ENCODE results near the gene KRTAP12-2.

The KRTAP12-2 gene

DNA sequence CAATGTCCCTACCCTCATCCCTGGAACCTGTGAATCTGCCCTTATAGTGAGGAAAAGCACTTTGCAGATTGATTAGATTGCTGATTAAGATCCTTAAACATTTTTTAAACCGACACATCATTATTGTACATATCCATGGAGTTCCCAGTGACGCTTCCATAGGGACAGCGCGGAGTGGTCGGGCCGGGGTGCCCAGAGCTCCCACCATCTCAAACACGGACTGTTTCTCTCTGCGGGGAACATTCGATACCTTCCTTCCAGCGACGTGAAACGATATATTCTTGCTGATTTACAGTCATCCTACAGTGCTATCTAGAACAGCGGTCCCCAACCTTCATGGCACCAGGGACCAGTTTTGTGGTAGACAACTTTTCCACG lies 34.3 kb upstream of the KRTAP12-2 start:
- Histone ChIP-seq H2AFZ (ENCODE audit: low read depth, low read length, severe bottlenecking) (no peak overlapping the region), H3F3A (ENCODE audit: insufficient read depth) (no peaks in the 10 kb centered on the region), H3K36me3 (ENCODE audit: low read length) (no peaks in the 10 kb centered on the region), H3K27me3 (ENCODE audit: low read length) (no peaks in the 10 kb centered on the region), H3K9me2 (replicated peaks; ENCODE audit: insufficient read depth, low read length) (no peaks in the 10 kb centered on the region), H3K4me2 (ENCODE audit: low read depth, low read length, poor library complexity, severe bottlenecking) (no peak overlapping the region), H3K27ac (ENCODE audit: low read depth, low read length) (no peak overlapping the region), H3K4me3 (ENCODE audit: insufficient read depth, low read length, poor library complexity, severe bottlenecking) (no peak overlapping the region), H4K20me1 (ENCODE audit: low read depth, low read length) (no peaks in the 10 kb centered on the region), H3K9me3 (ENCODE audit: insufficient read depth, low read length) (no peaks in the 10 kb centered on the region), H3K79me2 (ENCODE audit: insufficient read depth, low read length) (no peaks in the 10 kb centered on the region), H3K9ac (ENCODE audit: low read length) (no peak overlapping the region)
- TF ChIP-seq, protein P1, sequence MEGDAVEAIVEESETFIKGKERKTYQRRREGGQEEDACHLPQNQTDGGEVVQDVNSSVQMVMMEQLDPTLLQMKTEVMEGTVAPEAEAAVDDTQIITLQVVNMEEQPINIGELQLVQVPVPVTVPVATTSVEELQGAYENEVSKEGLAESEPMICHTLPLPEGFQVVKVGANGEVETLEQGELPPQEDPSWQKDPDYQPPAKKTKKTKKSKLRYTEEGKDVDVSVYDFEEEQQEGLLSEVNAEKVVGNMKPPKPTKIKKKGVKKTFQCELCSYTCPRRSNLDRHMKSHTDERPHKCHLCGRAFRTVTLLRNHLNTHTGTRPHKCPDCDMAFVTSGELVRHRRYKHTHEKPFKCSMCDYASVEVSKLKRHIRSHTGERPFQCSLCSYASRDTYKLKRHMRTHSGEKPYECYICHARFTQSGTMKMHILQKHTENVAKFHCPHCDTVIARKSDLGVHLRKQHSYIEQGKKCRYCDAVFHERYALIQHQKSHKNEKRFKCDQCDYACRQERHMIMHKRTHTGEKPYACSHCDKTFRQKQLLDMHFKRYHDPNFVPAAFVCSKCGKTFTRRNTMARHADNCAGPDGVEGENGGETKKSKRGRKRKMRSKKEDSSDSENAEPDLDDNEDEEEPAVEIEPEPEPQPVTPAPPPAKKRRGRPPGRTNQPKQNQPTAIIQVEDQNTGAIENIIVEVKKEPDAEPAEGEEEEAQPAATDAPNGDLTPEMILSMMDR (IDR thresholded peaks at IDR 0.05; ENCODE audit: insufficient read depth, low read length, poor library complexity, severe bottlenecking), result no peak
- no peak for TF ChIP-seq EZH2phosphoT487 (conservative IDR thresholded peaks at IDR 0.05; ENCODE audit: low read length)

DNA sequence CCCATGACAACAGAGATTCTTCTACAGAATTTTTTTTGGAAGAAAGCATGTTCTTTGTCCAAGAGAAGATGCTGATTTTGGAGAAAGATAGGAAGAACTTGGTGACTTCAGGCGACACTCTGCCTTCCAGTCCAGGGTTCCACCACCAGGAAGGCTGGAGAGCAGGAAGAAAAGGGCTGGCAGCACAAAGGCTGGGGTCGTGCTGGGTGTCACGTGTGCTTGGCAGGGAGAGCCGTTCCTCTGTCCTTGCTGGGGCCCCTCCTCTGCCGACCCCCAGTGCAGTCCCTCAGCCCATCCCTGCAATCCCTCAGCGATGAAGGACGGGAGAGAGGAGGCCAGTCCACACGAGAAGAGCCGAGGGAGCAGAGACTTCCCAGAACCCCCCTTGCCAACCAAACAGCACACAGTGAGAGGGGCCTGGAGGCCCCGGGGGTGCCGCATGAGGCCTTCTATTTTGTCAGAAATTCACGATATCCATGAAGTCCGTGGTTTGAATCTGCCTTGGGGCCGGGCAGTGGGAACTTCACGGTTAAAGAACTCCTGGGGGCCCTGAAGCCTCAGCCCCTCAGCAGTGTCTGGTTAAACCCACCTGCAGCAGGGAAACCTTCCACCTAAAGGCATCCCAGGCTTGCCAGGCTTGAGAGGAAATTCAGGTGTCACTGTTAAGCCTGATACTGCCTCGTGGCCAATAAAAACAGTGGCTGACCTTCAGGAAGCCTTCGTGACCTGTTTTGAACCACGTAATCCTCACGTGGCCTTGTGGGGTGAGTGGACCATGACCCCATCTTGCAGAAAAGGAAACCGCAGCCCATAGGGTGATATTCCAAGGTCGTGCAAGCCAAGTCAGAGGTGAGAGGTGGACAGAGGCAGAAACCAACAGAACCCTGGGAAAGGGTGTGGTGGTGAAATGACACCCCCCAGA lies 33.6 kb upstream of the KRTAP12-2 start:
- no peaks in the 10 kb centered on the region for H3K79me2 ChIP-seq (ENCODE audit: insufficient read depth, low read length)
- H3K9me2 ChIP-seq (replicated peaks; ENCODE audit: insufficient read depth, low read length), result no peaks in the 10 kb centered on the region
- H3K27ac ChIP-seq (ENCODE audit: low read depth, low read length), result no peak overlapping the region
- no peaks in the 10 kb centered on the region for H3K27me3 ChIP-seq (ENCODE audit: low read length)
- no peak overlapping the region for H3K4me3 ChIP-seq (ENCODE audit: insufficient read depth, low read length, poor library complexity, severe bottlenecking)
- no peak overlapping the region for H3K9ac ChIP-seq (ENCODE audit: low read length)
- H3K4me2 ChIP-seq (ENCODE audit: low read depth, low read length, poor library complexity, severe bottlenecking), result no peak overlapping the region
- no peaks in the 10 kb centered on the region for H4K20me1 ChIP-seq (ENCODE audit: low read depth, low read length)
- H3K9me3 ChIP-seq (ENCODE audit: insufficient read depth, low read length), result no peaks in the 10 kb centered on the region
- no peaks in the 10 kb centered on the region for H3F3A ChIP-seq (ENCODE audit: insufficient read depth)
- H3K36me3 ChIP-seq (ENCODE audit: low read length), result no peaks in the 10 kb centered on the region
- TF ChIP-seq, protein P1 (IDR thresholded peaks at IDR 0.05; ENCODE audit: insufficient read depth, low read length, poor library complexity, severe bottlenecking), result no peak
- no peak for TF ChIP-seq EZH2phosphoT487 (conservative IDR thresholded peaks at IDR 0.05; ENCODE audit: low read length)
- no peak overlapping the region for H2AFZ ChIP-seq (ENCODE audit: low read depth, low read length, severe bottlenecking)

DNA sequence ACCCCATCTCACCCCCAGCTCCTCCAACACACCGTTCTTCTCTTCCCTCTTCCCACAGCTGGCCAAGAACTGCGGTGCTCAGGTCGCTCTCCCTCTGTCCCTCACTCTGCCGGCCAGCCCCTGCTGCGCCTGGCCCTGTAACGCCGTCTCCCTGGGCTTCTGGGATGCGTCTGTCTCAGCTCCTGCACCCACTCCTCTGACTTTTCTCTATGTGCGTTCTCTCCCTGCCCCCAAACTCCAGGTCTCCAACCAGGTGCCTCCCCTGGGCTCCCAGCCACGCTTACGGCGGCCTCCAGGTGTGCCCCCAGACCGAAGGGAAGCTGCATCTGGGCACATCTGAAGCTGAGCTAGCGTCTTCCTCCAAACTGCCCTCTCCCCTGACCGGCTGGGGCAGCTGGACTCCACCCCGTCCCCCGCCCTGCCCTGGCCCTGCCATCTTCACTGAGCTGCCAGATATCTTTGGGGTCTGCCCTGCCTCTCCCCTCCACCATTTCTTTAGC lies 32.8 kb upstream of the KRTAP12-2 start:
- Histone ChIP-seq H3K27ac (ENCODE audit: low read depth, low read length) (no peak overlapping the region), H3K9me3 (ENCODE audit: insufficient read depth, low read length) (no peaks in the 10 kb centered on the region), H3K4me2 (ENCODE audit: low read depth, low read length, poor library complexity, severe bottlenecking) (no peak overlapping the region), H2AFZ (ENCODE audit: low read depth, low read length, severe bottlenecking) (no peak overlapping the region), H3K4me3 (ENCODE audit: insufficient read depth, low read length, poor library complexity, severe bottlenecking) (no peak overlapping the region), H3K9ac (ENCODE audit: low read length) (no peak overlapping the region), H3K36me3 (ENCODE audit: low read length) (no peaks in the 10 kb centered on the region), H3F3A (ENCODE audit: insufficient read depth) (no peaks in the 10 kb centered on the region), H3K9me2 (replicated peaks; ENCODE audit: insufficient read depth, low read length) (no peaks in the 10 kb centered on the region), H3K27me3 (ENCODE audit: low read length) (no peaks in the 10 kb centered on the region), H3K79me2 (ENCODE audit: insufficient read depth, low read length) (no peaks in the 10 kb centered on the region), H4K20me1 (ENCODE audit: low read depth, low read length) (no peaks in the 10 kb centered on the region)
- TF ChIP-seq EZH2phosphoT487 (conservative IDR thresholded peaks at IDR 0.05; ENCODE audit: low read length), result no peak
- TF ChIP-seq, protein P1 (IDR thresholded peaks at IDR 0.05; ENCODE audit: insufficient read depth, low read length, poor library complexity, severe bottlenecking), result no peak

Data from SU-DHL-6 (cell line).